HTR-8/SVneo (cell line): ENCODE data around the gene PARD3B.

Experiments
- DNase-seq: peaks from one replicate; pipeline ENCODE4 v3.0.0; 2011; ENCODE audit warnings: low spot score, mixed read lengths; ENCODE audit not compliant: insufficient read length
- FAIRE-seq: peaks from 2 replicates; lab custom pipeline; 2011; peaks lifted over from hg19 to GRCh38; lab: Jason Lieb, UNC

Gene PARD3B

GRCh38 chr2:204732019-204732418 lies 186.7 kb downstream of the PARD3B start:
- DNase-seq, result no peak
- no peak for FAIRE-seq

GRCh38 chr2:204737296-204737695 lies 192.0 kb downstream of the PARD3B start:
- DNase-seq (no peak), FAIRE-seq (no peak)

- DNase-seq (no peak), FAIRE-seq (no peak)
Measured at GRCh38 chr2:204738721-204739120, 193.4 kb downstream of the PARD3B start.

GRCh38 chr2:204743393-204743960 lies 198.2 kb downstream of the PARD3B start:
- no peak for DNase-seq
- FAIRE-seq, result no peak

GRCh38 chr2:204744506-204744905 lies 199.2 kb downstream of the PARD3B start:
- no peak for DNase-seq
- no peak for FAIRE-seq

GRCh38 chr2:204748286-204748685 lies 203.0 kb downstream of the PARD3B start:
- FAIRE-seq, result no peak
- no peak for DNase-seq

- FAIRE-seq, result no peak
- DNase-seq, result no peak
Measured at GRCh38 chr2:204749319-204749718, 204.0 kb downstream of the PARD3B start.

GRCh38 chr2:204750389-204750788 lies 205.1 kb downstream of the PARD3B start:
- FAIRE-seq (no peak), DNase-seq (no peak)

- FAIRE-seq (no peak), DNase-seq (no peak)
Measured at GRCh38 chr2:204751472-204751871, 206.2 kb downstream of the PARD3B start.

GRCh38 chr2:204753841-204754240 lies 208.6 kb downstream of the PARD3B start:
- no peak for FAIRE-seq

GRCh38 chr2:204754898-204755297 lies 209.6 kb downstream of the PARD3B start:
- FAIRE-seq (no peak), DNase-seq (no peak)

More at GRCh38 chr2:204753841-204754240, 208.6 kb downstream of the PARD3B start:
- no peak for DNase-seq

GRCh38 chr2:204763974-204764703 lies 218.9 kb downstream of the PARD3B start:
- DNase-seq (no peak), FAIRE-seq (no peak)

GRCh38 chr2:204770735-204771134 lies 225.5 kb downstream of the PARD3B start:
- no peak for FAIRE-seq

GRCh38 chr2:204771721-204772120 lies 226.4 kb downstream of the PARD3B start:
- FAIRE-seq (no peak), DNase-seq (no peak)

More at GRCh38 chr2:204770735-204771134, 225.5 kb downstream of the PARD3B start:
- DNase-seq, result no peak

GRCh38 chr2:204772546-204772945 lies 227.3 kb downstream of the PARD3B start:
- FAIRE-seq (no peak), DNase-seq (no peak)

- FAIRE-seq (no peak), DNase-seq (no peak)
Measured at GRCh38 chr2:204775766-204776165, 230.5 kb downstream of the PARD3B start.

GRCh38 chr2:204776781-204777559 lies 231.7 kb downstream of the PARD3B start:
- DNase-seq (no peak), FAIRE-seq (no peak)

- DNase-seq, result no peak
- FAIRE-seq, result no peak
Measured at GRCh38 chr2:204779771-204780170, 234.5 kb downstream of the PARD3B start.

GRCh38 chr2:204781941-204782340 lies 236.7 kb downstream of the PARD3B start:
- no peak for DNase-seq
- FAIRE-seq, result no peak

- DNase-seq, result no peak
- no peak for FAIRE-seq
Measured at GRCh38 chr2:204790076-204790475, 244.8 kb downstream of the PARD3B start.

- no peak for DNase-seq
- no peak for FAIRE-seq
Measured at GRCh38 chr2:204791230-204791629, 246.0 kb downstream of the PARD3B start.
